Measurements from ENCODE around the gene SYMPK.

Gene SYMPK

DNA sequence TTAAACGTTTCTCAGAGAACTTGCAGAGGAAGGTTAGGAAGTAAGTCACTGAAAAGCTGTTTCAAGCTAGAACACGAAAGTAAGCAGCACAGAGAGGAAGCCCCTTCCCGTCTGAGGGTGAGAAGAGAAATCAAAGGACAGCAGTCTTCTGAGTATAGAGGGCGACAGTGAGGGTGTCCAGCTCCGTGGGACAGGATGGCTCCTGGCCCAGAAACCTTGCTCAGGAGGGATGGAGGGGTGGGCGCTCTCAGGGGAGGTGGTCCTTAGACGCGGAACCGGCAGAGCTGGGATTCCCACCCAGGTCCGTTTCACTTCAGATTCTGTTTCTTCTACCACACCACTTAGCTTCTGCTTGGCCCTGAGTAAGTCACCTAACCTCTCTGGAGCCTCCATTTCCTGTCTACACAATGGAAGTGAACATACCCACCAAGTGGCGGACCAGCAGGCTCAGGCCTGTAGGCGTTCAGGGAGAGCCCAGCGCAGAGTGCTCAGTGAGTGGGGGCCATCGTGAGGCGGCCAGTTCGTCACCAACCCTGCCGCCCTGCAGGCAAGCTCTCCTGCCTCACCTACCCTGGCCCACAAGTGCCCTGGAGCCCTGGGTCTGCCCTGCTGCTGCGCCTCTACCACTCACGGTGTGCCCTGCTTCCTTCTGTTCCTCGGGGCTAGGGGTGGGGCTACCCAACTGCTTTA, 42.4 kb downstream of the SYMPK start:
- Histone ChIP-seq H3K27ac (ENCODE audit: low read depth, low read length) (no peak overlapping the region), H3K9ac (ENCODE audit: low read length in 5 of 5) (no peak overlapping the region), H3K9me3 (ENCODE audit: control insufficient read depth in 5 of 5, low read length in 5 of 5) (no peaks in the 10 kb centered on the region), H3K4me3 (ENCODE audit: low read depth in 1 of 5, low read length in 5 of 5) (no peak overlapping the region), H3K4me1 (ENCODE audit: control insufficient read depth in 5 of 5, insufficient read depth in 5 of 5, low read length in 5 of 5) (peaks cover 0 to 7% (median 0%) of the 10 kb centered on the region in 5 donors), H3K36me3 (ENCODE audit: control insufficient read depth in 5 of 5, insufficient read depth in 5 of 5, low read length in 5 of 5) (peaks cover 0 to 75% (median 59%) of the 10 kb centered on the region in 5 donors), H3K27me3 (ENCODE audit: control insufficient read depth in 5 of 5, insufficient read depth in 4 of 5, low read length in 5 of 5) (no peaks in the 10 kb centered on the region)

DNA sequence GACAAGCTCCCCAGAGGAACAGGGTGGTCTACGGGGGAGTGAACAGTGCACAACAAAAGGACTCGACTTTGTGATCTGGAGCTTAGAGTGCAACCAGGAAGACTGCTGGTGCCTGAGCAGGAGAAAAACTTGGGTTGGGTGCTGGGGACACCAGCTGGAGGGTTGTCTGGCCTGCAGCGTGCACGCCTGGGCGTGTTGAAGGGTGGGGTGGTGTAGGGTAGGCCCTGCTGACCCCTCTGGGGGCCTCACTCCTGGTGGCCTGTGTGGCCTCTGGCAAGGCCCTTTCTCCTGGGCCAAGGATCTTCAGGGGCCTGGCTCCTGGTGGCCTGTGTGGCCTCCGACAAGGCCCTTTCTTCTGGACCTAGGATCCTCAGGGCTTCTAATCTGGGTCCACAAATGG, 43.2 kb downstream of the SYMPK start:
- H3K9me3 ChIP-seq (ENCODE audit: control insufficient read depth in 5 of 5, low read length in 5 of 5) = no peaks in the 10 kb centered on the region

DNA sequence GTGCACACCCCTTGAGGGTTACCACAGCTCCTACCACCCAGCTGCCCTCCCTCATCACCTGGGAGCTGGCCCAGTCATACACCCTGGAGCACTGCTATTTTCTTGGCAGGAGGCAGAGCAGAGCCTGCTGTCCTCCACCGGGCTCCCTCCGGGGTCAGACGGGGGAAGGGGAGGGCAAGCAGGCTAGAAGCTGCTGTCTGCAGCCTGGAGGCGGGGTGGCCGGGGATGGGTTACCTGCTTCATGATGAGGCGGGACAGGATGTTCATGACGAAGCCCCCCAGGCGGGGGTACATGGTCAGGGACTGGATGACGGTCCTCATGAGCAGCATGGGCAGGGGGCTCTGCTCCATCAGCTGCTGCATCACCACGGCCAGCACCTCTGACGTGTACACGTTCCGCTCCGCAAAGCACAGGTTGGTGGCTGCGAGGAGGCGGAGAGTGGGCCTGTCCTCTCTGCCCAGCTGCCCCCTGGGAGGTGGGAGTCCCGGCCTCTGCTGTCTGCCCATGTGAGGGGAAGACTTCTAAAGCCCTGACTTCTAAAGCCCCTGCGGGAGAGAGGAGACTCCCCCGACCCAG, 45.1 kb downstream of the SYMPK start:
- H3K27me3 ChIP-seq (ENCODE audit: control insufficient read depth in 5 of 5, insufficient read depth in 4 of 5, low read length in 5 of 5) = peaks cover 0 to 10% (median 5%) of the 10 kb centered on the region in 5 donors
- H3K9ac ChIP-seq (ENCODE audit: low read length in 5 of 5) = no peak overlapping the region
- H3K27ac ChIP-seq (ENCODE audit: low read depth, low read length) = no peak overlapping the region
- H3K9me3 ChIP-seq (ENCODE audit: control insufficient read depth in 5 of 5, low read length in 5 of 5) = no peaks in the 10 kb centered on the region
- peaks cover 0 to 12% (median 0%) of the 10 kb centered on the region in 5 donors for H3K4me1 ChIP-seq (ENCODE audit: control insufficient read depth in 5 of 5, insufficient read depth in 5 of 5, low read length in 5 of 5)
- H3K4me3 ChIP-seq (ENCODE audit: low read depth in 1 of 5, low read length in 5 of 5) = no peak overlapping the region
- H3K36me3 ChIP-seq (ENCODE audit: control insufficient read depth in 5 of 5, insufficient read depth in 5 of 5, low read length in 5 of 5) = peaks cover 0 to 48% (median 35%) of the 10 kb centered on the region in 5 donors

More for the DNA sequence above, 43.2 kb downstream of the SYMPK start:
- H3K4me1 ChIP-seq (ENCODE audit: control insufficient read depth in 5 of 5, insufficient read depth in 5 of 5, low read length in 5 of 5) = peaks cover 0 to 12% (median 0%) of the 10 kb centered on the region in 5 donors
- no peak overlapping the region for H3K4me3 ChIP-seq (ENCODE audit: low read depth in 1 of 5, low read length in 5 of 5)
- H3K36me3 ChIP-seq (ENCODE audit: control insufficient read depth in 5 of 5, insufficient read depth in 5 of 5, low read length in 5 of 5) = peaks cover 0 to 67% (median 51%) of the 10 kb centered on the region in 5 donors
- no peak overlapping the region for H3K27ac ChIP-seq (ENCODE audit: low read depth, low read length)
- peaks cover 0 to 4% (median 2%) of the 10 kb centered on the region in 5 donors for H3K27me3 ChIP-seq (ENCODE audit: control insufficient read depth in 5 of 5, insufficient read depth in 4 of 5, low read length in 5 of 5)
- H3K9ac ChIP-seq (ENCODE audit: low read length in 5 of 5) = no peak overlapping the region

DNA sequence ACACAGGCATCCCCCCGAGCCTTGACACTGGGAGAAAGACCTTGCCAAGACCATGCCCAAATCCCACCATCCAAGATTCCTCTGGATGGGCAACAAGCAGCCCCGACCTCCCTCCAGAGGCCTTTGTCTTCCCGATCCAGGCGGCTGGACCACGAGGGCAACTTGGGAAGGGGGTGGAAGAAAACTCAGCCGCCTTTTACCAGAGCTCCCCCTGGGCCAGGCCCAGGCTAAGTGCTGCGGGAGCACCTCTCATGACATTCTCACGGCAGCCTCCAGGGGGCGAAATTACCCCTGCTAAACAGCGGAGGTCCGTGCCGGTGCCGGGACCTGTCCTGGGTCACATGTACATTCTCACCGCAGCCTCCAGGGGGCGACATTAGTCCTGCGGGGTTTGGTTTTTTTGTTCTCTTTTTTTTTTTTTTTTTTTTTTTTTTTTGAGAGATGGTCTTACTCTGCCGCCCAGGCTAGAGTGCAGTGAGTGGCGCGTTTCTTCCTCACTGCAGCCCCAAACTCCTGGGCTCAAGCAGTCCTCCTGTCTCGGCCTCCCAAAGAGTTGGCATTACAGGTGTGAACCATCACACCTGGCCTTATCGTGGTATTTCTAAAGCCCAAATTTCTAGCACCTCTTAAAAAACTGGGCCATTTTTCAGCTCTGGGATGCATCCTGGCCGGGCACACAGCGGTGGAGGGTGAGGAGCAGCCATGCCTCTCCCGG, 45.8 kb downstream of the SYMPK start:
- Histone ChIP-seq H3K9me3 (ENCODE audit: control insufficient read depth in 5 of 5, low read length in 5 of 5) (no peaks in the 10 kb centered on the region), H3K36me3 (ENCODE audit: control insufficient read depth in 5 of 5, insufficient read depth in 5 of 5, low read length in 5 of 5) (peaks cover 0 to 41% (median 29%) of the 10 kb centered on the region in 5 donors), H3K27ac (ENCODE audit: low read depth, low read length) (no peak overlapping the region), H3K9ac (ENCODE audit: low read length in 5 of 5) (no peak overlapping the region), H3K4me3 (ENCODE audit: low read depth in 1 of 5, low read length in 5 of 5) (no peak overlapping the region), H3K4me1 (ENCODE audit: control insufficient read depth in 5 of 5, insufficient read depth in 5 of 5, low read length in 5 of 5) (peaks cover 0 to 12% (median 0%) of the 10 kb centered on the region in 5 donors), H3K27me3 (ENCODE audit: control insufficient read depth in 5 of 5, insufficient read depth in 4 of 5, low read length in 5 of 5) (peaks cover 0 to 10% (median 5%) of the 10 kb centered on the region in 5 donors)

DNA sequence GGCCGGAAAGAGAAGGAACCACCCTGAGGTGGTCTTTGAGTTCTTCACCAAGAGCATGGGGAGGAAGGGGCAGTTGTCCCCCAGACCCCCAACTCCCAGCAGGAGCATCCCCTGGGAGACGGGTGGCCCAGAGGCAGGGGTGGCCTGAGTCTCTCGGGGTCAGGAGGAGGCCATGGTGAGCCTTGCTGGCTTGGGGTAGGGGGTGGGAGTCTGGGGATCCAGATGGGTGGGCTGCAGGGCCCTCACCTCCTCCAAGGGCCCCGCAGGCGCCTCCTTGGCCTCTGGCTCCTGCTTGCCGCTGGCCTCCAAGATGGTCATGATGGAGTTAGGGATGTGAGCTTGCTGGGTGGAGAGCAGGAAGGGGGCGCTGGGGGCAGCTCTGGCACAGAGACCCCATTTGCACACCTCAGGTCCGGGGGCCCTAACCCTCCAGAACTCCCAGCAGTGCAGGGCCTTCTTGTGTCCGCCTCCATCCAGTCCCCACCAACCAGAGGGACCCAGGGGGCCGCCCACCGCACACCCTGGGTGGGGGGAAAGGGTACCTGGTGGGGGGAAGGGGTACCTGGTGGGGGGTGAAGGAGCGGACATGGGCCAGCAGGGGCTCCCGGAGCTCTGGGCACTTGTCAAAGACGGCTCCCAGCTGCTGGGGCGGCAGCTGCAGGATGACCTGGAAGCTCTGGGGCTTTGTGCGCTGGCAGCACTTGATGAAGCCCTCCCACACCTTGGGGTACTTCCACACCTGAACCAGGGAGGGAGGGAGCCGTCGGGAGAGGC, 46.5 kb downstream of the SYMPK start:
- H3K9ac ChIP-seq (ENCODE audit: low read length in 5 of 5) = no peak overlapping the region
- H3K4me3 ChIP-seq (ENCODE audit: low read depth in 1 of 5, low read length in 5 of 5) = no peak overlapping the region
- H3K36me3 ChIP-seq (ENCODE audit: control insufficient read depth in 5 of 5, insufficient read depth in 5 of 5, low read length in 5 of 5) = peaks cover 0 to 36% (median 25%) of the 10 kb centered on the region in 5 donors

DNA sequence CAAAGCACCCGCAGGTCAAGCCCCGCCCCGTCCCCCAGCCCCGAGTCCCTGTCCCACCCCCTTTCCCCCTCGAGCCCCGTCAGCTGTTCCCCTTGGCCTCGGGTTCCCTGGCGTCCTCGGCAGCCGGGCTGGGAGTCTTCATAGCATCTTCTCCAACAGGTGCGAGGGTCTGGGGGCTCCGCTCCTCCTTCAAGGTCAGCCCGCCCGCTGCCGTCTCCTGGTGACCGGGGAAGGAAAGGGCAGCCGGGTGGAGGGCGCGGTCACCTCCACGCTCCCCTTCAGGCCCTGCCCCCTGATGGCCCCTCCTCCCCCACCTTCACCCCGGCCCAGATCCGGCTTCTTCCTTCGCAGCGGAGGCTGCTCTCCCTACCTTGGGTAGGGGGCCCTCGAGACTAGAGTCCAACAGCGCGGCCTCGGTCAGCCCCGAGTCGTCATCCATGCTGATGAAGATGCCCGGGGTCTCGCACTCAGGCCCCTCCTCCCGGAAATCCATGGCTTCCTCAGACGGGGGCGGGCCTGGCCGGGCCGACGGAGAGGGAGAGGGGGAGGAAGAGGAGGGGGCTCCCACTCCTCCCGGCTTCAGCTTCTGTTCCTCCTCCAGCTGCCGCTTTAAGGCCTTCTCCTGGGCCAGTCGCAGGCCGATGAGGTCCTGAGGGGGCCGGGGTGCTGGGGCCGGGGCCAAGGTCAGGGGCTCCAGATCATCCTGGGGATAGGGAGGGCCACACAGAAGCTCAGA, 47.3 kb downstream of the SYMPK start:
- Histone ChIP-seq H3K36me3 (ENCODE audit: control insufficient read depth in 5 of 5, insufficient read depth in 5 of 5, low read length in 5 of 5) (peaks cover 0 to 28% (median 17%) of the 10 kb centered on the region in 5 donors), H3K27me3 (ENCODE audit: control insufficient read depth in 5 of 5, insufficient read depth in 4 of 5, low read length in 5 of 5) (peaks cover 0 to 10% (median 5%) of the 10 kb centered on the region in 5 donors), H3K4me1 (ENCODE audit: control insufficient read depth in 5 of 5, insufficient read depth in 5 of 5, low read length in 5 of 5) (peaks cover 0 to 12% (median 0%) of the 10 kb centered on the region in 5 donors), H3K4me3 (ENCODE audit: low read depth in 1 of 5, low read length in 5 of 5) (peak overlapping the region in 2 of 5 donors; percentile 30 to 39), H3K27ac (ENCODE audit: low read depth, low read length) (no peak overlapping the region), H3K9me3 (ENCODE audit: control insufficient read depth in 5 of 5, low read length in 5 of 5) (no peaks in the 10 kb centered on the region), H3K9ac (ENCODE audit: low read length in 5 of 5) (no peak overlapping the region)

More for the DNA sequence above, 46.5 kb downstream of the SYMPK start:
- Histone ChIP-seq H3K27ac (ENCODE audit: low read depth, low read length) (no peak overlapping the region), H3K9me3 (ENCODE audit: control insufficient read depth in 5 of 5, low read length in 5 of 5) (no peaks in the 10 kb centered on the region), H3K4me1 (ENCODE audit: control insufficient read depth in 5 of 5, insufficient read depth in 5 of 5, low read length in 5 of 5) (peaks cover 0 to 12% (median 0%) of the 10 kb centered on the region in 5 donors), H3K27me3 (ENCODE audit: control insufficient read depth in 5 of 5, insufficient read depth in 4 of 5, low read length in 5 of 5) (peaks cover 0 to 10% (median 5%) of the 10 kb centered on the region in 5 donors)

DNA sequence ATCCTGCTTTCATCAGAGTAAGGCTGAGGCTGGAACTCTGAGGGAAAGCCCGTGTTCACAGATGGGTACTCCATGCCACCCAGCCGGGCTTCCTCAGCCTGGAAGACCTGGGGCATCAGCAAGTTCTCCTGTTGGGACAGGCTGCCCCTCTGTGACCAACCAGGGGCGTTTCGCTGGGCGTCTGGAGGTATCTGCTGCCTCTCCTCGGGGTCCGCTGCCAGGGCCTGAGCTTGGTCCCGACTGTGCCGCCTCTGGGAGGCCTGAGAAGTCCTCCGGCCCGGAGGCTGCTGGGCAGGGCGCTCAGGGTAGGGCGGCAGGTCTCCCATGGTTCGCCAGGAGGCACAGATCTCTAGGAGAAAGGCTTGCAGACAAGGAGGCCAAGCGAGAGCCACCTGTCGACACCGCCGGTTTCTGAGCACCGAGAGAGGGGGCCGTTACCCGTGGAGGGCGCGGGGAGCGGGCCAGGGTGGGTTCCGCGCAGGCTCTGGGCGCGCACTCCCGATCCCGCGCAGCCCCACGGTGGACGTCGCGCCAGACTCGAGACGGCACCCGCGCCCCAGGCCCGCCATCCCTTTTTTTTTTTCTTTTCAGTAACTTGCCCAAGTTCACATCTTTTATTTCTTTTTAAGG, 48.0 kb downstream of the SYMPK start, which contains the start of gene RSPH6A:
RSPH6A (minus strand) TSS at position 458 of the 630 bp plus-strand sequence; CDS start at position 326, 132 bp downstream.
- peaks cover 0 to 10% (median 5%) of the 10 kb centered on the region in 5 donors for H3K27me3 ChIP-seq (ENCODE audit: control insufficient read depth in 5 of 5, insufficient read depth in 4 of 5, low read length in 5 of 5)
- H3K4me1 ChIP-seq (ENCODE audit: control insufficient read depth in 5 of 5, insufficient read depth in 5 of 5, low read length in 5 of 5) = peaks cover 0 to 12% (median 3%) of the 10 kb centered on the region in 5 donors
- H3K9ac ChIP-seq (ENCODE audit: low read length in 5 of 5) = no peak within 1 kb of the TSS
- H3K9me3 ChIP-seq (ENCODE audit: control insufficient read depth in 5 of 5, low read length in 5 of 5) = no peaks in the 10 kb centered on the region
- peaks cover 0 to 21% (median 11%) of the 10 kb centered on the region in 5 donors for H3K36me3 ChIP-seq (ENCODE audit: control insufficient read depth in 5 of 5, insufficient read depth in 5 of 5, low read length in 5 of 5)
- no peak within 1 kb of the TSS for H3K27ac ChIP-seq (ENCODE audit: low read depth, low read length)
- H3K4me3 ChIP-seq (ENCODE audit: low read depth in 1 of 5, low read length in 5 of 5) = peak within 1 kb of the TSS in 2 of 5 donors; percentile 30 to 39

DNA sequence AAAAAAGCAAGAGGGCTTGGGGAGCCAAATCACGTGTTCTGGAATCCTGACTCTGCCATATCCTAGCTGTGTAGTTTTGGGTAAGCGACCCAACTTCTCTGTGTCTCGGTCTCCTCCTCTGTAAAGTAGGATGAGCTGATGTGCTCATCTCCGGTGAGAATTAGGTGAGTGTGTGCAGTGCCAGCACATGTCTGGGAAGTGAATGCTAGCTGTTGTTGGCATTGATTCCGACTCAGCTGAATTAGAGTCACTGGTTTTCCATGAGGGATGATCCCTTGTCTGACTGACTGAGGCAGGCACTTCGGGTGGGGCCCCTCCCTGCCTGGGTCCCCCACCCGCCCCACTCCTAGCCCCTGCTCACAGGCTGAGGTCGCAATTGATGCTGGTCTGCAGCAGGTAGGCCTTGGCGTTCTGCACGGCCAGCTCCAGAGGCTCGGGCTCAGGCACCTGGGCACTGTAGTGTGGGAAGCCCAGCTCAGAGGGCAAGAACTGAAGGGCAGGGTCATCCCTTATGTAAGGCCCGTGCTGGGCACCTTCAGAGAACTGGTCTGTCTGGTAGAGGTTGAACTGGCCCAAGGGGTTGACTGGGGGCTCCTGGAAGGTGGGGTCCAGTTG, 48.7 kb downstream of the SYMPK start:
- no peaks in the 10 kb centered on the region for H3K9me3 ChIP-seq (ENCODE audit: control insufficient read depth in 5 of 5, low read length in 5 of 5)
- H3K27ac ChIP-seq (ENCODE audit: low read depth, low read length) = no peak overlapping the region
- peaks cover 2 to 18% (median 7%) of the 10 kb centered on the region in 5 donors for H3K4me1 ChIP-seq (ENCODE audit: control insufficient read depth in 5 of 5, insufficient read depth in 5 of 5, low read length in 5 of 5)
- H3K4me3 ChIP-seq (ENCODE audit: low read depth in 1 of 5, low read length in 5 of 5) = no peak overlapping the region
- peaks cover 0 to 14% (median 4%) of the 10 kb centered on the region in 5 donors for H3K36me3 ChIP-seq (ENCODE audit: control insufficient read depth in 5 of 5, insufficient read depth in 5 of 5, low read length in 5 of 5)
- peaks cover 0 to 10% (median 5%) of the 10 kb centered on the region in 5 donors for H3K27me3 ChIP-seq (ENCODE audit: control insufficient read depth in 5 of 5, insufficient read depth in 4 of 5, low read length in 5 of 5)
- no peak overlapping the region for H3K9ac ChIP-seq (ENCODE audit: low read length in 5 of 5)

Measured in subcutaneous abdominal adipose tissue (tissue), 5 donors.